ENCODE data around the gene CPA1.

The CPA1 gene

GRCh38 chr7:130415006-130415405, 34.7 kb downstream of the CPA1 start:
- Histone ChIP-seq H3K27me3 (ENCODE audit: insufficient read depth, low read depth, severe bottlenecking) (no peaks in the 10 kb centered on the region), H3K36me3 (no peaks in the 10 kb centered on the region; the same call in 1 of the 2 replicates), H3K9me3 (ENCODE audit: severe bottlenecking) (no peaks in the 10 kb centered on the region), H3K27ac (no peak overlapping the region), H3K4me3 (ENCODE audit: low read depth, low read length) (no peak overlapping the region)
- DNase-seq = no peak
- TF ChIP-seq CTCF (IDR thresholded peaks at IDR 0.05; ENCODE audit: low read depth, low read length) = no peak

GRCh38 chr7:130417213-130417612, 36.9 kb downstream of the CPA1 start:
- no peak overlapping the region for H3K4me3 ChIP-seq (ENCODE audit: low read depth, low read length)
- no peaks in the 10 kb centered on the region for H3K9me3 ChIP-seq (ENCODE audit: severe bottlenecking)
- no peaks in the 10 kb centered on the region for H3K27me3 ChIP-seq (ENCODE audit: insufficient read depth, low read depth, severe bottlenecking)
- no peak for TF ChIP-seq CTCF (IDR thresholded peaks at IDR 0.05; ENCODE audit: low read depth, low read length)
- DNase-seq = no peak
- H3K36me3 ChIP-seq = no peaks in the 10 kb centered on the region
- H3K27ac ChIP-seq = no peak overlapping the region

- Histone ChIP-seq H3K27ac (no peak overlapping the region), H3K27me3 (ENCODE audit: insufficient read depth, low read depth, severe bottlenecking) (no peaks in the 10 kb centered on the region), H3K9me3 (ENCODE audit: severe bottlenecking) (no peaks in the 10 kb centered on the region)
These were observed 38.0 kb downstream of the CPA1 start for GRCh38 chr7:130418306-130418705.

GRCh38 chr7:130419658-130420057, 39.4 kb downstream of the CPA1 start:
- no peak for DNase-seq
- Histone ChIP-seq H3K9me3 (ENCODE audit: severe bottlenecking) (no peaks in the 10 kb centered on the region), H3K4me3 (ENCODE audit: low read depth, low read length) (no peak overlapping the region), H3K27ac (no peak overlapping the region), H3K36me3 (no peaks in the 10 kb centered on the region), H3K27me3 (ENCODE audit: insufficient read depth, low read depth, severe bottlenecking) (no peaks in the 10 kb centered on the region)
- TF ChIP-seq CTCF (IDR thresholded peaks at IDR 0.05; ENCODE audit: low read depth, low read length) = no peak

More at GRCh38 chr7:130418306-130418705, 38.0 kb downstream of the CPA1 start:
- TF ChIP-seq CTCF (IDR thresholded peaks at IDR 0.05; ENCODE audit: low read depth, low read length) = no peak
- Histone ChIP-seq H3K4me3 (ENCODE audit: low read depth, low read length) (no peak overlapping the region), H3K36me3 (no peaks in the 10 kb centered on the region)
- DNase-seq = no peak

GRCh38 chr7:130420943-130421578, 40.8 kb downstream of the CPA1 start:
- Histone ChIP-seq H3K36me3 (no peaks in the 10 kb centered on the region), H3K27ac (no peak overlapping the region), H3K9me3 (ENCODE audit: severe bottlenecking) (no peaks in the 10 kb centered on the region), H3K27me3 (ENCODE audit: insufficient read depth, low read depth, severe bottlenecking) (no peaks in the 10 kb centered on the region), H3K4me3 (ENCODE audit: low read depth, low read length) (no peak overlapping the region)
- DNase-seq = no peak
- TF ChIP-seq CTCF (IDR thresholded peaks at IDR 0.05; ENCODE audit: low read depth, low read length) = no peak

GRCh38 chr7:130421684-130422083, 41.4 kb downstream of the CPA1 start:
- no peak for DNase-seq
- no peak overlapping the region for H3K27ac ChIP-seq
- H3K27me3 ChIP-seq (ENCODE audit: insufficient read depth, low read depth, severe bottlenecking) = no peaks in the 10 kb centered on the region
- no peak overlapping the region for H3K4me3 ChIP-seq (ENCODE audit: low read depth, low read length)
- H3K36me3 ChIP-seq = no peaks in the 10 kb centered on the region; the same call in 1 of the 2 replicates
- H3K9me3 ChIP-seq (ENCODE audit: severe bottlenecking) = no peaks in the 10 kb centered on the region
- TF ChIP-seq CTCF (IDR thresholded peaks at IDR 0.05; ENCODE audit: low read depth, low read length) = no peak
